Keratinocyte (primary cell): ENCODE results near the gene TRPV5. TPM values are rescaled to one million over a fixed set of nuclear protein-coding genes. Genes with fewer than 3 reads are reported as not detected.

Source experiments
- DNase-seq: peaks from one replicate; pipeline ENCODE4 v3.0.0-alpha.2; 2011; ENCODE audit warnings: low read depth, missing footprints, low spot score
- FAIRE-seq: peaks from 2 replicates; lab custom pipeline; 2011; peaks lifted over from hg19 to GRCh38; lab: Jason Lieb, UNC
- H2AFZ ChIP-seq: 2 replicates; pipeline ENCODE4 v1.6.0; 2012; ENCODE audit warnings: low read length, control low read depth, inconsistent platforms; ENCODE audit not compliant: control insufficient read depth
- H3K27ac ChIP-seq: 2 replicates; pipeline ENCODE4 v1.5.1; 2011; ENCODE audit warnings: low read length; ENCODE audit not compliant: control insufficient read depth, insufficient read depth
- H3K27me3 ChIP-seq: 3 replicates; pipeline ENCODE4 v1.6.0; 2011; ENCODE audit warnings: low read length; ENCODE audit not compliant: control insufficient read depth, insufficient read depth; ENCODE audit errors: extremely low read depth
- H3K36me3 ChIP-seq, 2 experiments: 2 replicates in 1 of 2; 3 replicates in 1 of 2; pipeline ENCODE4 v1.5.1; 2011; ENCODE audit warnings: low read length in 2 of 2, mild to moderate bottlenecking in 1 of 2; ENCODE audit not compliant: control insufficient read depth in 2 of 2, insufficient read depth in 2 of 2; ENCODE audit errors: extremely low read depth in 1 of 2
- H3K4me1 ChIP-seq: 3 replicates; pipeline ENCODE4 v1.5.1; 2011; ENCODE audit warnings: low read length; ENCODE audit not compliant: control insufficient read depth, insufficient read depth; ENCODE audit errors: extremely low read depth
- H3K4me2 ChIP-seq: 3 replicates; pipeline ENCODE4 v1.6.0; 2011; ENCODE audit warnings: low read depth, low read length; ENCODE audit not compliant: control insufficient read depth, insufficient read depth; ENCODE audit errors: extremely low read depth
- H3K4me3 ChIP-seq, 3 experiments: fragments of 200-600 bp in 1 of 3; sonication (generic) in 1 of 3; 2 replicates in 2 of 3; 3 replicates in 1 of 3; pipeline ENCODE4 v1.5.1; 2011 to 2016; ENCODE audit warnings: low read length in 3 of 3, mild to moderate bottlenecking in 3 of 3, control low read depth in 2 of 3, inconsistent platforms in 1 of 3, low read depth in 1 of 3, mixed read lengths in 1 of 3, mixed run types in 1 of 3, moderate library complexity in 1 of 3; ENCODE audit not compliant: control insufficient read depth in 2 of 3, insufficient read depth in 2 of 3; ENCODE audit errors: extremely low read depth in 1 of 3
- H3K79me2 ChIP-seq: 2 replicates; pipeline ENCODE4 v1.6.0; 2012; ENCODE audit warnings: low read length; ENCODE audit not compliant: control insufficient read depth, insufficient read depth
- H3K9ac ChIP-seq: 3 replicates; pipeline ENCODE4 v1.6.0; 2011; ENCODE audit warnings: low read length; ENCODE audit not compliant: control insufficient read depth, insufficient read depth; ENCODE audit errors: extremely low read depth
- H3K9me1 ChIP-seq: 3 replicates; pipeline ENCODE4 v1.6.0; 2011; ENCODE audit warnings: low read length; ENCODE audit not compliant: control insufficient read depth, insufficient read depth; ENCODE audit errors: extremely low read depth
- H3K9me3 ChIP-seq: 2 replicates; pipeline ENCODE4 v1.5.1; 2012; ENCODE audit warnings: low read depth, low read length; ENCODE audit not compliant: control insufficient read depth
- H4K20me1 ChIP-seq: 3 replicates; pipeline ENCODE4 v1.6.0; 2011; ENCODE audit warnings: low read length; ENCODE audit not compliant: control insufficient read depth, insufficient read depth; ENCODE audit errors: extremely low read depth
- EZH2 ChIP-seq: IDR thresholded peaks from one replicate; pipeline ENCODE4 v1.6.1; 2012; ENCODE audit warnings: inconsistent platforms, mild to moderate bottlenecking, low read length, moderate library complexity
- dilution Hi-C: fragments of 300-500 bp; cut with MboI; formaldehyde crosslinking; loops from one replicate; pipeline ENCODE4 v1.7.0; 2020; ENCODE audit warnings: low sequenced_read_pairs; ENCODE audit not compliant: extremely low pct_ligation_motif_present
- polyA plus RNA-seq, 5 experiments: library from polyadenylated mRNA; depleted of rRNA in 3 of 5; stranded (reverse) in 3 of 5; stranded (forward) in 1 of 5; unstranded in 1 of 5; fragments of >200 nt; gene quantifications; 1 replicate in 1 of 5; 2 replicates in 3 of 5; 3 replicates in 1 of 5; pipeline versions ENCODE4 v1.2.1 to v1.2.3, GENCODE V29; 2011 to 2012; ENCODE audit warnings: missing spikeins in 2 of 5, low read depth in 1 of 5, low replicate concordance in 1 of 5
- TF ChIP-seq, protein P1 (sequence below), 3 experiments: IDR thresholded peaks in 1 of 3; conservative IDR thresholded peaks in 1 of 3; optimal IDR thresholded peaks in 1 of 3; 2 replicates in 2 of 3; 3 replicates in 1 of 3; pipeline versions ENCODE3 to v1.5.1; 2011; ENCODE audit warnings: low read length in 3 of 3, mild to moderate bottlenecking in 3 of 3, moderate library complexity in 2 of 3, control low read depth in 1 of 3, inconsistent platforms in 1 of 3; ENCODE audit not compliant: insufficient read depth in 2 of 3; ENCODE audit errors: extremely low read depth in 1 of 3

Gene TRPV5
- polyA plus RNA-seq, 1 donor (not counting 4 experiments of a cell fraction or from before 2014, with no cell fraction given): not detected

DNA sequence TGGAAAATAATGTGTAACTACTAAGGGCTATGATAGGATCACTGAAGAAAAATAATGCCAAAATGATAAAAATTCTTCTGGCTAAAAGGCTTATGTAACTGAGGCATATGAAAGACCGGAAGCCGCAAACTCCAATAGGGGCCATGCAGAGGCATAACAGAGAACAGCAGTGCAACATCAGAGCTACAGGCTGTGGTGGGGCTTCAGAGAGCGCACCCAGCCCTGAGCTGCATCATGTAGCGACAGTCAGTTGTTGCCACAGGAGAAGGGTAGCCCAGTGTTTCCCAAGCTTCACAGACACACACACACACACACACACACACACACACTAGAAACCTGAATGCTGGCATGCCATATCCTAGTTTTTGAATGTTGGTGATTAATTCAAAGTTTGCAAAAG, 15.1 kb upstream of the TRPV5 start:
- TF ChIP-seq EZH2: no peak
- TF ChIP-seq, protein P1, sequence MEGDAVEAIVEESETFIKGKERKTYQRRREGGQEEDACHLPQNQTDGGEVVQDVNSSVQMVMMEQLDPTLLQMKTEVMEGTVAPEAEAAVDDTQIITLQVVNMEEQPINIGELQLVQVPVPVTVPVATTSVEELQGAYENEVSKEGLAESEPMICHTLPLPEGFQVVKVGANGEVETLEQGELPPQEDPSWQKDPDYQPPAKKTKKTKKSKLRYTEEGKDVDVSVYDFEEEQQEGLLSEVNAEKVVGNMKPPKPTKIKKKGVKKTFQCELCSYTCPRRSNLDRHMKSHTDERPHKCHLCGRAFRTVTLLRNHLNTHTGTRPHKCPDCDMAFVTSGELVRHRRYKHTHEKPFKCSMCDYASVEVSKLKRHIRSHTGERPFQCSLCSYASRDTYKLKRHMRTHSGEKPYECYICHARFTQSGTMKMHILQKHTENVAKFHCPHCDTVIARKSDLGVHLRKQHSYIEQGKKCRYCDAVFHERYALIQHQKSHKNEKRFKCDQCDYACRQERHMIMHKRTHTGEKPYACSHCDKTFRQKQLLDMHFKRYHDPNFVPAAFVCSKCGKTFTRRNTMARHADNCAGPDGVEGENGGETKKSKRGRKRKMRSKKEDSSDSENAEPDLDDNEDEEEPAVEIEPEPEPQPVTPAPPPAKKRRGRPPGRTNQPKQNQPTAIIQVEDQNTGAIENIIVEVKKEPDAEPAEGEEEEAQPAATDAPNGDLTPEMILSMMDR (optimal IDR thresholded peaks at IDR 0.05 in 1 of 3, IDR thresholded peaks at IDR 0.05 in 1 of 3, conservative IDR thresholded peaks at IDR 0.05 in 1 of 3; ENCODE audit: extremely low read depth in 1 of 3, insufficient read depth in 2 of 3, low read length in 3 of 3): no peak
- Histone ChIP-seq H3K27me3 (no peaks in the 10 kb centered on the region), H3K79me2 (no peaks in the 10 kb centered on the region), H3K36me3 (no peaks in the 10 kb centered on the region), H3K4me3 (no peak overlapping the region), H3K9me1 (no peaks in the 10 kb centered on the region), H3K4me1 (peaks cover 4% of the 10 kb centered on the region), H3K4me2 (no peak overlapping the region), H3K9me3 (no peaks in the 10 kb centered on the region), H3K27ac (no peak overlapping the region), H3K9ac (no peak overlapping the region), H2AFZ (no peak overlapping the region), H4K20me1 (no peaks in the 10 kb centered on the region)
- dilution Hi-C loops: no loop called here
- FAIRE-seq: no peak
- no peak for DNase-seq

DNA sequence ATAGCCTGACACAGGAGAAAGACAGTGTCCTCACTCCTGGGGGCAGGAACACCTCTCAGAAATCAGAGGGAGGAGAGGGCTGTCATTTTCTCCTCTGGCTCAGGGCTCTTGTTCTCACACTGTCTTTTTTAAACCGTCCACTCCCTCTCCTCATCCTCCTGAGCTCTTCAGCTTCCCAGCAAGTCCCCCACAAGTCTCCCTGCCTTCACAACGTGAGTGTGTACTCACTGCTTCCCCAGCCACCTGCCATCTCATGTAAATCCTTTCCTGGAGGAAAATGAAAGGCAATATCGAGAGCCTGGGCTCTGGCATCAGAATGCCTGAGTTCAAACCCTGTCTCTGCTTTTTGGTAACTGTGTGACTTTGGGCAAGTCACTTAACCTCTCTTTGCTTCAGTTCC, 11.5 kb upstream of the TRPV5 start:
- no peak overlapping the region for H3K27ac ChIP-seq

More for the DNA sequence above, 11.5 kb upstream of the TRPV5 start:
- no peak overlapping the region for H3K9ac ChIP-seq
- dilution Hi-C loops: no loop called here
- no peaks in the 10 kb centered on the region for H3K9me1 ChIP-seq
- H3K4me2 ChIP-seq: no peak overlapping the region
- H4K20me1 ChIP-seq: no peaks in the 10 kb centered on the region
- FAIRE-seq: no peak
- no peaks in the 10 kb centered on the region for H3K79me2 ChIP-seq
- H2AFZ ChIP-seq: no peak overlapping the region
- TF ChIP-seq, protein P1 (optimal IDR thresholded peaks at IDR 0.05 in 1 of 3, IDR thresholded peaks at IDR 0.05 in 1 of 3, conservative IDR thresholded peaks at IDR 0.05 in 1 of 3; ENCODE audit: extremely low read depth in 1 of 3, insufficient read depth in 2 of 3, low read length in 3 of 3): no peak
- no peak for TF ChIP-seq EZH2
- H3K4me3 ChIP-seq: no peak overlapping the region
- H3K36me3 ChIP-seq: no peaks in the 10 kb centered on the region
- H3K4me1 ChIP-seq: peaks cover 13% of the 10 kb centered on the region
- DNase-seq: no peak
- no peaks in the 10 kb centered on the region for H3K27me3 ChIP-seq
- H3K9me3 ChIP-seq: no peaks in the 10 kb centered on the region
